H1 (cell line): ENCODE measurements around the gene SOCS6. TPM values are rescaled to one million over a fixed set of nuclear protein-coding genes. Genes with fewer than 3 reads are reported as not detected.

ENCODE experiments used
- KDM4A ChIP-seq: IDR thresholded peaks from one replicate; pipeline ENCODE4 v1.7.1; 2012; ENCODE audit warnings: low read depth, mild to moderate bottlenecking, moderate library complexity, low read length, inconsistent platforms; ENCODE audit not compliant: severe bottlenecking
- POLR2AphosphoS5 ChIP-seq: IDR thresholded peaks from 2 replicates; pipeline ENCODE4 v1.6.1; 2011; ENCODE audit warnings: low read depth, low read length
- RXRA ChIP-seq: IDR thresholded peaks from 2 replicates; pipeline ENCODE4 v1.6.1; 2011; ENCODE audit warnings: low read depth, mild to moderate bottlenecking, low read length, moderate library complexity; ENCODE audit not compliant: insufficient read depth
- SIX5 ChIP-seq: IDR thresholded peaks from 2 replicates; pipeline ENCODE4 v1.6.1; 2011; ENCODE audit warnings: mild to moderate bottlenecking, low read depth, low read length
- TAF1 ChIP-seq: IDR thresholded peaks from 2 replicates; pipeline ENCODE4 v1.6.1; 2011; ENCODE audit warnings: mild to moderate bottlenecking, low read depth, low read length
- TAF7 ChIP-seq: optimal IDR thresholded peaks from 2 replicates; pipeline ENCODE3; 2011; ENCODE audit warnings: low read depth, mild to moderate bottlenecking, inconsistent platforms, low read length, moderate library complexity, borderline replicate concordance
- polyA plus RNA-seq, 7 experiments: library from polyadenylated mRNA; depleted of rRNA in 3 of 7; stranded (reverse) in 5 of 7; unstranded in 2 of 7; fragments of >200 nt in 5 of 7; fragments of 200-250 nt in 2 of 7; gene quantifications; 1 replicate in 5 of 7; 2 replicates in 1 of 7; 4 replicates in 1 of 7; pipeline versions ENCODE4 v1.2.1 to v1.2.3, GENCODE V29; 2011 to 2013; ENCODE audit warnings: missing spikeins in 2 of 7, mixed read lengths in 2 of 7
- total RNA-seq: library from RNA; stranded (reverse); fragmentation: NEBNext Ultra II Directional; extraction: Animal tissue kit (Norgen Biotek cat#: 25700); gene quantifications from 2 replicates; pipeline ENCODE4 v1.2.1, GENCODE V29; 2021

The SOCS6 gene
- total and polyA plus RNA-seq, 2 of the 8 experiments (the other 6 are each of a cell fraction or from before 2014, with no cell fraction given), result 9.1 to 22.9 TPM

DNA sequence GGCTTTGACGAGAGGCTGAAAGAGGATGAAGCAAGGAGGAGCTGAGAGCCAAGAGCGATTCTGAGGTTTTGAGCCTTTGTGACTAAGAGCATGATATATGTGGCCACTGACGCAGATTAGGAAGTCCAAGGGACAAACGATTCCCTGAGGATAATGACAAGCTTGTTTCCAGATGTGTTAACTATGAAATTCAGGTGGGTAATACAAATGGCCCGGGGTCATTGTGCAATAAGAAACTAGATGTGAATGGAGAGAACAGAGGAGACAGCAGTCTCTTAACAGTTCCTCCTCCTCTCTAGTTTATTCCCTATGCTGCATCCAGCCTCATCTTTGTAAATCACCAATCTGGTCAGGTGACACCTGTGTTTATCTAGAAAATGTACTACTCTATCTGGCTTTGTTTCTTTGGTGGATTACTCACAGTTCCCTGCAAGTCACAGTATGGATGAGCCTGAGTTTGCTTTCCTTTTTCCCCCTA is 84.2 kb downstream of the SOCS6 start (continued):
- TF ChIP-seq RXRA (no peak), TAF7 (no peak), SIX5 (no peak), TAF1 (no peak), POLR2AphosphoS5 (no peak), KDM4A (no peak)
